ENCODE data around the gene PATL1.

PATL1 gene

DNA sequence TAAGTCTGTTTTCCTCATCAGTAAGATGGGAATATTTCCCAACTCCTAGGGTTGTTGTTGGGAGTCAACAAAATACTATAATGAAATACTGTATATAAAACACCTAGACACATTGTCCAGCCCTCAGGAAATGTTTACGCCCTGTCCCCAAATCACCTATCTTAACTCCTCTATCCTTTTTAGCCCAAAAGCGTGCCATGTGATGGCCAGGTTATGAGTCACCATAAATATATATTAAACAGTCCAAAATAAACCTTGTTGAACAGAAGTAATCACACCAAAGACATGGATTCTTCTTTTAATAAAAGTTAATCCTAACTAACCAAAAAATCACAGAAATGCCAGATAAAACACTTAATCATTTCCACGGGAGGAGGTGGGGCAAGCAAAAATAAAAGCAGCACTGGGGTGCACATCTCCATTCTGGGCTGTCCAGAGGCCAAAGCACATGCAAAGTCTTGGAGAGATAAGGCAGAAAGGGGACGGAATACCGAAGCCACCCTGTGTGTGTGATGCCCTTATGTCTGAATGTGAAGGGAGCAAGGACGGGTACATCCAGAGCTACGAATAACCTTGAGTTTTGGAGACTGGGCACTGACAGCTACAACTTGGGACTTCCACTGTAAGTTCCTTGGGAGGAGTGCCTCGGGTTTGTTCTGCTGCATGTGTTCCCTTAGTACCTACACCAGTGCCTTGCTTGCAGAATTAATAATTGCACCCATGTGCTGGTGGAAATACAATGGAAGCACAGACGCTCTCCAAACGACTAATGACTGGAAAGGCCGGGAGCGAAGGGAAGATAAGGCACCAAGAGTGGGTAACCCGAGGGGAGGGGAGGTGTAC lies 54.3 kb downstream of the PATL1 start:
- no peak for DNase-seq

- no peak for DNase-seq
Measured at GRCh38 chr11:59611570-59612565, 57.0 kb downstream of the PATL1 start.

- DNase-seq, result no peak
Measured at GRCh38 chr11:59610289-59610688, 58.5 kb downstream of the PATL1 start.

- DNase-seq, result no peak
Measured at GRCh38 chr11:59607703-59608454, 61.0 kb downstream of the PATL1 start.

GRCh38 chr11:59602432-59602831 lies 66.4 kb downstream of the PATL1 start:
- DNase-seq, result no peak

- no peak for DNase-seq
Measured at GRCh38 chr11:59601788-59602187, 67.0 kb downstream of the PATL1 start.

DNA sequence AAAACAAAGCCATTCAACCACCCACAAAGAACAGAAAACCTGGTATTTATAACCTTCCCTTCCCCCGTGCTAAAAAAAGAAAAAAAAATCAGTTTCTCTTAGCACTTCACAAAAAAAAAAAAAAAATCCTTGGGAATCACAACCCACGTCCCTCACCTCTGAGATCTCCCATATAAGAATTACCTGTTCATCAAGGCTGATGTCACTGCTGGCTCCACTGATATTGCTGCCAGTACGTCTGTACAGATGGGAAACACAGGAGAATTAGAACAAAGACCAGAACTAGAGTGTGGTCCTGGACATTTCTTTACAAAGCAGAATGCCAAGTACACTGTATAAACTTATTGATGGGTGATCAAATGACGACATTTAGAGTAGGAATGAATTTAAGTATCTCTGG lies 68.2 kb downstream of the PATL1 start:
- DNase-seq, result no peak

GRCh38 chr11:59600234-59600633 lies 68.6 kb downstream of the PATL1 start:
- DNase-seq, result no peak

- DNase-seq, result no peak
Measured at GRCh38 chr11:59598961-59599360, 69.9 kb downstream of the PATL1 start.

Data from stimulated activated CD4-positive, alpha-beta T cell treated with anti-CD3 and anti-CD28 coated beads, Interleukin-2, amount 100 ng/mL, for 48 hours (primary cell).